ENCODE measurements around the gene CPNE7. TPM values are rescaled to one million over a fixed set of nuclear protein-coding genes. Genes with fewer than 3 reads are reported as not detected.
A peak's percentile ranks its signal among the peaks of the same experiment; 100 is the strongest.

The CPNE7 gene
- total and polyA plus RNA-seq, 2 donors (not counting 1 experiment from before 2014, with no cell fraction given) = 10.2 to 53.0 TPM

DNA sequence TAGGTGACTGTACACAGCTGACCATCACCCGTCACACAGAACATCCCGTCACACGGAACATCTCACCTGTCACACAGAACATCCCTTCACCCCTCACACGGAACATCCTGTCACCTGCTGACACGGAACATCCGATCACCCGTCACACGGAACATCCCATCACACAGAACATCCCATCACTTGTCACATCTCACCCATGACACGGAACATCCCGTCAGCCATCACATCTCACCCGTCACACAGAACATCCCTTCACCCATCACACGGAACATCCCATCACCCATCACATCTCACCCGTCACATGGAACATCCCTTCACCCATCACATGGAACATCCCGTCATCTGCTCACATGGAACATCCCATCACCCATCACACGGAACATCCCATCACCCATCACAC, 3.8 kb downstream of the CPNE7 start:
- Histone ChIP-seq H3K4me2 (ENCODE audit: extremely low read depth, insufficient read depth, low read length) (no peak overlapping the region), H3K9ac (ENCODE audit: insufficient read depth, low read length) (no peak overlapping the region), H3K4me1 (ENCODE audit: control insufficient read depth, extremely low read depth, insufficient read depth, low read length) (peaks cover 17% of the 10 kb centered on the region), H3K79me2 (ENCODE audit: control insufficient read depth, insufficient read depth, low read length) (peaks cover 5% of the 10 kb centered on the region), H4K20me1 (ENCODE audit: control insufficient read depth, extremely low read depth, insufficient read depth, low read length) (no peaks in the 10 kb centered on the region), H3K36me3 (ENCODE audit: control insufficient read depth, insufficient read depth, low read length) (peaks cover 8% of the 10 kb centered on the region), H2AFZ (ENCODE audit: low read length) (no peak overlapping the region), H3K4me3 (replicated peaks in 1 of 4; ENCODE audit: control extremely low read depth in 1 of 4, insufficient read depth in 1 of 4, low read depth in 3 of 4, low read length in 4 of 4) (no peak overlapping the region), H3K9me3 (ENCODE audit: control insufficient read depth, insufficient read depth, low read depth, low read length) (peaks cover 2% of the 10 kb centered on the region), H3K27ac (ENCODE audit: insufficient read depth, low read length) (no peak overlapping the region), H3K27me3 (ENCODE audit: control insufficient read depth, insufficient read depth, low read length) (no peaks in the 10 kb centered on the region)
- TF ChIP-seq, protein P1, sequence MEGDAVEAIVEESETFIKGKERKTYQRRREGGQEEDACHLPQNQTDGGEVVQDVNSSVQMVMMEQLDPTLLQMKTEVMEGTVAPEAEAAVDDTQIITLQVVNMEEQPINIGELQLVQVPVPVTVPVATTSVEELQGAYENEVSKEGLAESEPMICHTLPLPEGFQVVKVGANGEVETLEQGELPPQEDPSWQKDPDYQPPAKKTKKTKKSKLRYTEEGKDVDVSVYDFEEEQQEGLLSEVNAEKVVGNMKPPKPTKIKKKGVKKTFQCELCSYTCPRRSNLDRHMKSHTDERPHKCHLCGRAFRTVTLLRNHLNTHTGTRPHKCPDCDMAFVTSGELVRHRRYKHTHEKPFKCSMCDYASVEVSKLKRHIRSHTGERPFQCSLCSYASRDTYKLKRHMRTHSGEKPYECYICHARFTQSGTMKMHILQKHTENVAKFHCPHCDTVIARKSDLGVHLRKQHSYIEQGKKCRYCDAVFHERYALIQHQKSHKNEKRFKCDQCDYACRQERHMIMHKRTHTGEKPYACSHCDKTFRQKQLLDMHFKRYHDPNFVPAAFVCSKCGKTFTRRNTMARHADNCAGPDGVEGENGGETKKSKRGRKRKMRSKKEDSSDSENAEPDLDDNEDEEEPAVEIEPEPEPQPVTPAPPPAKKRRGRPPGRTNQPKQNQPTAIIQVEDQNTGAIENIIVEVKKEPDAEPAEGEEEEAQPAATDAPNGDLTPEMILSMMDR (conservative IDR thresholded peaks at IDR 0.05 in 1 of 2, IDR thresholded peaks at IDR 0.05 in 1 of 2; ENCODE audit: low read depth in 1 of 2, low read length in 2 of 2) = no peak
- no peak for TF ChIP-seq EZH2 (IDR thresholded peaks at IDR 0.05; ENCODE audit: low read length, missing control alignments)
- DNase-seq (ENCODE audit: low read depth in 2 of 2) = no peak

DNA sequence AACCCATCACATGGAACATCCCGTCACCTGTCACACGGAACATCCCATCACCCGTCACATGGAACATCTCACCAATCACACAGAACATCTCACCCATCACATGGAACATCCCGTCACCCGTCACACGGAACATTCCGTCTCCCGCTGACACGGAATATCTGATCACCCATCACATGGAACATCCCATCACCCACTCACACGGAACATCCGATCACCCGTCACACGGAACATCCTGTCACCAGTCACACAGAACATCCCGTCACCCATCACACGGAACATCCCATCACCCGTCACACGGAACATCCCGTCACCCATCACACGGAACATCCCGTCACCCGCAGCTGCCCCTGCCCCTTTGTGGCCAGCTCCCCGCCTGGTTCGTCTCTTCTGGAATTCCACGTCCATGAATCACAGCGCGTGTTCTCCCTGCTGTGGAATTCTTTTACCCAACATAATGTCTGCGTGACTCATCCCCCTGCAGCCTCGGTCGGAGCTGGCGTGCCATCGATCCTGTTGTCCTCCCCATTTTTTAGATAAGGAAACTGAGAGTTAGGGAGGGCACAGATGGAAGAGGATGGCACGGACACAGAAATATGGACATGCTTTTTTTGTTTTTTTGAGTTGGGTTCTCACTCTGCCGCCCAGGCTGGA, 5.6 kb downstream of the CPNE7 start:
- peaks cover 8% of the 10 kb centered on the region for H3K36me3 ChIP-seq (ENCODE audit: control insufficient read depth, insufficient read depth, low read length)

DNA sequence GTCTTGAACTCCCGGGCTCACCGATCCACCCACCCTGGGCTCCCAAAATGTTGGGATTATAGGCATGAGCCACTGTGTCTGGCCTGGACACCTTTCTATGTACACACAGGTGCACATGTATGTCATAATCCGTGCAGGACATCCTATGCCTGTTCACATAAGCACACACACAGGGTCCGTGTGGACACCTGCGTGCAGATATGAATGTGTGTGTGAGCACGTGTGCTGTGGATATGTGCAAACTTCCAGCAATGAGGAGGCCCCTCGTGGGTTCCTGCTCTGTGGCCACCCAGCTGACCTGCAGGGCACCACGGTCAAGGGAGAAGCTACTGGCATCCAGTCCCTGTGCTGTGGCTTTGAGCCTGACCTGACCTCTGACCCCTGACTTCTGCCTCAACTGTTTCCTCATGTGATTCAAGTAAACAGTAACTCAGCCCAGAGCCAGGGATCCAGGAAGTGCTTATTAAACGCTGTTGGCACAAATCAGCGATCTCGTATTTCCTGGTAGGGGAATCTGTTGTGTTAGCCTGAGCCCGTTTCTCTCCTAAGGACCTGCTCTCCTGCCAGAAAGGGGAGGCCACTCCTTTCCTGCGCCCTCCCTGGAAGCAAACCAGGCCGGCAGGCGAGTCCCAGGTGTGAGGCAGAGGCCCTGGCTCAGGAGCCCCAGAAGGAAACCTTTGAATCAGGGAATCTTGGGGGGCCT, 6.5 kb downstream of the CPNE7 start:
- no peak overlapping the region for H3K4me2 ChIP-seq (ENCODE audit: extremely low read depth, insufficient read depth, low read length)
- peak overlapping the region; percentile 52 for H3K9ac ChIP-seq (ENCODE audit: insufficient read depth, low read length)
- peaks cover 17% of the 10 kb centered on the region for H3K4me1 ChIP-seq (ENCODE audit: control insufficient read depth, extremely low read depth, insufficient read depth, low read length)
- peaks cover 1% of the 10 kb centered on the region for H3K79me2 ChIP-seq (ENCODE audit: control insufficient read depth, insufficient read depth, low read length)
- no peaks in the 10 kb centered on the region for H4K20me1 ChIP-seq (ENCODE audit: control insufficient read depth, extremely low read depth, insufficient read depth, low read length)
- TF ChIP-seq, protein P1 (conservative IDR thresholded peaks at IDR 0.05 in 1 of 2, IDR thresholded peaks at IDR 0.05 in 1 of 2; ENCODE audit: low read depth in 1 of 2, low read length in 2 of 2) = no peak
- no peak for TF ChIP-seq EZH2 (IDR thresholded peaks at IDR 0.05; ENCODE audit: low read length, missing control alignments)
- H3K4me3 ChIP-seq (replicated peaks in 1 of 4; ENCODE audit: control extremely low read depth in 1 of 4, insufficient read depth in 1 of 4, low read depth in 3 of 4, low read length in 4 of 4) = no peak overlapping the region
- H2AFZ ChIP-seq (ENCODE audit: low read length) = no peak overlapping the region
- peaks cover 2% of the 10 kb centered on the region for H3K9me3 ChIP-seq (ENCODE audit: control insufficient read depth, insufficient read depth, low read depth, low read length)
- DNase-seq (ENCODE audit: low read depth in 2 of 2) = peak; percentile 65 to 93
- H3K27ac ChIP-seq (ENCODE audit: insufficient read depth, low read length) = peak overlapping the region; percentile 83
- H3K36me3 ChIP-seq (ENCODE audit: control insufficient read depth, insufficient read depth, low read length) = peaks cover 8% of the 10 kb centered on the region
- no peaks in the 10 kb centered on the region for H3K27me3 ChIP-seq (ENCODE audit: control insufficient read depth, insufficient read depth, low read length)

More for the DNA sequence above, 5.6 kb downstream of the CPNE7 start:
- Histone ChIP-seq H3K4me1 (ENCODE audit: control insufficient read depth, extremely low read depth, insufficient read depth, low read length) (peaks cover 17% of the 10 kb centered on the region), H2AFZ (ENCODE audit: low read length) (no peak overlapping the region), H4K20me1 (ENCODE audit: control insufficient read depth, extremely low read depth, insufficient read depth, low read length) (no peaks in the 10 kb centered on the region), H3K4me2 (ENCODE audit: extremely low read depth, insufficient read depth, low read length) (no peak overlapping the region), H3K4me3 (replicated peaks in 1 of 4; ENCODE audit: control extremely low read depth in 1 of 4, insufficient read depth in 1 of 4, low read depth in 3 of 4, low read length in 4 of 4) (no peak overlapping the region), H3K27ac (ENCODE audit: insufficient read depth, low read length) (peak overlapping the region; percentile 92), H3K79me2 (ENCODE audit: control insufficient read depth, insufficient read depth, low read length) (peaks cover 5% of the 10 kb centered on the region), H3K9ac (ENCODE audit: insufficient read depth, low read length) (no peak overlapping the region), H3K27me3 (ENCODE audit: control insufficient read depth, insufficient read depth, low read length) (no peaks in the 10 kb centered on the region), H3K9me3 (ENCODE audit: control insufficient read depth, insufficient read depth, low read depth, low read length) (peaks cover 2% of the 10 kb centered on the region)
- no peak for TF ChIP-seq EZH2 (IDR thresholded peaks at IDR 0.05; ENCODE audit: low read length, missing control alignments)
- TF ChIP-seq, protein P1 (conservative IDR thresholded peaks at IDR 0.05 in 1 of 2, IDR thresholded peaks at IDR 0.05 in 1 of 2; ENCODE audit: low read depth in 1 of 2, low read length in 2 of 2) = no peak
- DNase-seq (ENCODE audit: low read depth in 2 of 2) = peak; percentile 99
